H1 (cell line): ENCODE measurements around the gene ITPR3. TPM values are rescaled to one million over a fixed set of nuclear protein-coding genes. Genes with fewer than 3 reads are reported as not detected.

Experiments
- ATF3 ChIP-seq: IDR thresholded peaks from 2 replicates; pipeline ENCODE4 v1.6.1; 2011; ENCODE audit warnings: low read depth, mild to moderate bottlenecking, low read length; ENCODE audit not compliant: insufficient read depth
- CEBPB ChIP-seq: IDR thresholded peaks from 2 replicates; pipeline ENCODE4 v1.6.1; 2012; ENCODE audit warnings: low read depth, low read length
- CHD1 ChIP-seq: IDR thresholded peaks from 2 replicates; pipeline ENCODE4 v1.6.1; 2012; ENCODE audit warnings: low read depth, low read length, improper control_type of control experiment
- CHD2 ChIP-seq: IDR thresholded peaks from 2 replicates; pipeline ENCODE4 v1.6.1; 2012; ENCODE audit warnings: low read length, improper control_type of control experiment
- CTBP2 ChIP-seq: IDR thresholded peaks from 2 replicates; pipeline ENCODE4 v1.7.0; 2011; ENCODE audit warnings: borderline replicate concordance, mild to moderate bottlenecking, moderate library complexity, mixed read lengths, low read length; ENCODE audit not compliant: insufficient read depth, insufficient read length
- EGR1 ChIP-seq: IDR thresholded peaks from 2 replicates; pipeline ENCODE4 v1.6.1; 2011; ENCODE audit warnings: low read depth, low read length, borderline replicate concordance
- EZH2 ChIP-seq: fragments of 200-600 bp; sonication (generic); IDR thresholded peaks from 2 replicates; pipeline ENCODE4 v1.7.1; 2012; ENCODE audit warnings: low read depth, mild to moderate bottlenecking, moderate library complexity, low read length, inconsistent platforms; ENCODE audit not compliant: severe bottlenecking
- FOSL1 ChIP-seq: IDR thresholded peaks from 2 replicates; pipeline ENCODE4 v1.6.1; 2011; ENCODE audit warnings: mild to moderate bottlenecking, low read depth, low read length, moderate library complexity; ENCODE audit not compliant: insufficient read depth
- GTF2F1 ChIP-seq: IDR thresholded peaks from 2 replicates; pipeline ENCODE4 v1.6.1; 2012; ENCODE audit warnings: low read depth, low read length, improper control_type of control experiment, borderline replicate concordance
- KDM4A ChIP-seq: IDR thresholded peaks from one replicate; pipeline ENCODE4 v1.7.1; 2012; ENCODE audit warnings: low read depth, mild to moderate bottlenecking, moderate library complexity, low read length, inconsistent platforms; ENCODE audit not compliant: severe bottlenecking
- MAX ChIP-seq: IDR thresholded peaks from 2 replicates; pipeline ENCODE4 v1.6.1; 2012; ENCODE audit warnings: inconsistent platforms
- RAD21 ChIP-seq, 2 experiments: IDR thresholded peaks in 1 of 2; conservative IDR thresholded peaks in 1 of 2; 2 replicates each; pipeline ENCODE4 v1.6.1; 2011; ENCODE audit warnings: low read depth in 2 of 2, low read length in 2 of 2, improper control_type of control experiment in 1 of 2, inconsistent platforms in 1 of 2, mild to moderate bottlenecking in 1 of 2, moderate library complexity in 1 of 2
- RXRA ChIP-seq: IDR thresholded peaks from 2 replicates; pipeline ENCODE4 v1.6.1; 2011; ENCODE audit warnings: low read depth, mild to moderate bottlenecking, low read length, moderate library complexity; ENCODE audit not compliant: insufficient read depth
- SIX5 ChIP-seq: IDR thresholded peaks from 2 replicates; pipeline ENCODE4 v1.6.1; 2011; ENCODE audit warnings: mild to moderate bottlenecking, low read depth, low read length
- SP4 ChIP-seq: IDR thresholded peaks from 2 replicates; pipeline ENCODE4 v1.6.1; 2012; ENCODE audit warnings: low read length, inconsistent platforms
- SRF ChIP-seq: IDR thresholded peaks from 2 replicates; pipeline ENCODE4 v1.6.1; 2011; ENCODE audit warnings: mild to moderate bottlenecking, low read depth, low read length, moderate library complexity
- SUZ12 ChIP-seq: fragments of 200-600 bp; sonication (generic); IDR thresholded peaks from 2 replicates; pipeline ENCODE4 v1.6.1; 2012; ENCODE audit warnings: mild to moderate bottlenecking, inconsistent platforms, low read length, moderate library complexity, mixed read lengths
- TAF1 ChIP-seq: IDR thresholded peaks from 2 replicates; pipeline ENCODE4 v1.6.1; 2011; ENCODE audit warnings: mild to moderate bottlenecking, low read depth, low read length
- TBP ChIP-seq: IDR thresholded peaks from 2 replicates; pipeline ENCODE4 v1.6.1; 2011; ENCODE audit warnings: low read depth, low read length, improper control_type of control experiment
- polyA plus RNA-seq, 7 experiments: library from polyadenylated mRNA; depleted of rRNA in 3 of 7; stranded (reverse) in 5 of 7; unstranded in 2 of 7; fragments of >200 nt in 5 of 7; fragments of 200-250 nt in 2 of 7; gene quantifications; 1 replicate in 5 of 7; 2 replicates in 1 of 7; 4 replicates in 1 of 7; pipeline versions ENCODE4 v1.2.1 to v1.2.3, GENCODE V29; 2011 to 2013; ENCODE audit warnings: missing spikeins in 2 of 7, mixed read lengths in 2 of 7
- total RNA-seq: library from RNA; stranded (reverse); fragmentation: NEBNext Ultra II Directional; extraction: Animal tissue kit (Norgen Biotek cat#: 25700); gene quantifications from 2 replicates; pipeline ENCODE4 v1.2.1, GENCODE V29; 2021
- TF ChIP-seq, protein P1 (sequence below), 3 experiments: IDR thresholded peaks; 1 replicate in 2 of 3; 2 replicates in 1 of 3; pipeline versions ENCODE4 v1.5.1 to v1.6.1; 2011; ENCODE audit warnings: low read length in 3 of 3, mild to moderate bottlenecking in 3 of 3, inconsistent platforms in 2 of 3, low read depth in 1 of 3, moderate library complexity in 1 of 3; ENCODE audit not compliant: insufficient read depth in 1 of 3; ENCODE audit errors: control extremely low read depth in 1 of 3

The ITPR3 gene
- total and polyA plus RNA-seq, 2 of the 8 experiments (the other 6 are each of a cell fraction or from before 2014, with no cell fraction given) = 29.1 to 45.7 TPM

DNA sequence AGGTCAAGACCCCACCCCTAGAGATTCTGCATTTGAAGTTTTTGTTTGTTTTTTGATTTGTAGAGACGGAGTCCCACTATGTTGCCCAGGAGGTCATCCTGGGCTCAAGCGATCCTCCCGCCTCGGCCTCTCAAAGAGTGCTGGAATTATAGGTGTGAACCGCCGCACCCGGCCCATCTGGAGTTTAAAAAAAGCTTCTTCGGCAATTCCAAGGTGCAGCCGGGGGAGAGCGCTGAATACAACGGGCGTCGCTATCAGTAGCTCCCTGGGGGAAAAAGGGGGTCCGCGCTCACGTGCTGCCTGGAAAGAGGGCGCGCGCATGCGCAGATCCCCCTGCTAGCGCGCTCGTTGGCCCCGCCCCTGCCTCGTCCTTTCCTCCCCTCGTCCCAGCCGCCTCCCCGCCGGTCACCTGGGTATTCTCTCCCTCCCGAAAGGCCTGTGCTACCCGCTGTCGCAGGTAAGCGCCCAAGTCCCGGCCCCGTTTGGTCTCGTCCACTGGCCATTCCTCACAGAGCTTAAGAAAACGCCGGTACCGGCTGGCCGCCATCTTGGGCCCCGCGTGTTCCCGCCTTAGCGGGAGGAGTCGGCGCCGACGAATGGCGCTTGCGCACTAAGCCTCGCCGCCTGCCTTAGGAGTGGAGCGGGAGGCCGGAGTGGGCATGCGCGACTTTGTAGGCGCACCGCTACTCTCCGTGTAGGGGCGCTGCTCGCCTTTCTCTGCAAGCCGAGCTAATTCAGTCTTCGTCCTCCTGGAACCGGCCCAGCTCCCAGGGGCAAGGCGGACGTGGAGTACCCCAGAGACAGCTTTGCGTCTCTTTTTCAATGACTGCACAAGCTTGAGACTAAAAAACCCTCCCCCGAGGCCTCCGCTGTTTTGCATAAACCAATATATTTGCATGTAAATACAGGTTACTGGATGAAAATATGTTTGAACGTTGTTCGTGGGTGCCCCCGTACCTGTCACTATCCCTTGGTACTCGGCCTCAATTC lies 90.3 kb downstream of the ITPR3 start, which contains the start of gene UQCC2 (continued):
- TF ChIP-seq MAX = peak; percentile 93
- TF ChIP-seq RAD21 (IDR thresholded peaks at IDR 0.05 in 1 of 2, conservative IDR thresholded peaks at IDR 0.05 in 1 of 2; ENCODE audit: low read depth in 2 of 2, low read length in 2 of 2) = peak; percentile 80 to 82
- TF ChIP-seq, protein P1, sequence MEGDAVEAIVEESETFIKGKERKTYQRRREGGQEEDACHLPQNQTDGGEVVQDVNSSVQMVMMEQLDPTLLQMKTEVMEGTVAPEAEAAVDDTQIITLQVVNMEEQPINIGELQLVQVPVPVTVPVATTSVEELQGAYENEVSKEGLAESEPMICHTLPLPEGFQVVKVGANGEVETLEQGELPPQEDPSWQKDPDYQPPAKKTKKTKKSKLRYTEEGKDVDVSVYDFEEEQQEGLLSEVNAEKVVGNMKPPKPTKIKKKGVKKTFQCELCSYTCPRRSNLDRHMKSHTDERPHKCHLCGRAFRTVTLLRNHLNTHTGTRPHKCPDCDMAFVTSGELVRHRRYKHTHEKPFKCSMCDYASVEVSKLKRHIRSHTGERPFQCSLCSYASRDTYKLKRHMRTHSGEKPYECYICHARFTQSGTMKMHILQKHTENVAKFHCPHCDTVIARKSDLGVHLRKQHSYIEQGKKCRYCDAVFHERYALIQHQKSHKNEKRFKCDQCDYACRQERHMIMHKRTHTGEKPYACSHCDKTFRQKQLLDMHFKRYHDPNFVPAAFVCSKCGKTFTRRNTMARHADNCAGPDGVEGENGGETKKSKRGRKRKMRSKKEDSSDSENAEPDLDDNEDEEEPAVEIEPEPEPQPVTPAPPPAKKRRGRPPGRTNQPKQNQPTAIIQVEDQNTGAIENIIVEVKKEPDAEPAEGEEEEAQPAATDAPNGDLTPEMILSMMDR (IDR thresholded peaks at IDR 0.05; ENCODE audit: control extremely low read depth in 1 of 3, insufficient read depth in 1 of 3, low read depth in 1 of 3, low read length in 3 of 3) = peak; percentile 62 to 76 (median 64)
- TF ChIP-seq GTF2F1 = 0 out of 2 replicates have a peak, but pooled peaks have one; percentile 58
- no peak for TF ChIP-seq FOSL1
- no peak for TF ChIP-seq SIX5
- TF ChIP-seq ATF3 = peak; percentile 67
- no peak for TF ChIP-seq SUZ12
- no peak for TF ChIP-seq CHD1
- TF ChIP-seq SP4 = peak; percentile 83; the same call in 1 of the 2 replicates
- no peak for TF ChIP-seq CTBP2
- TF ChIP-seq CHD2 = no peak
- TF ChIP-seq EGR1 = no peak
- no peak for TF ChIP-seq CEBPB
- peak; percentile 86 for TF ChIP-seq TBP
- TF ChIP-seq SRF = no peak
- no peak for TF ChIP-seq EZH2
- no peak for TF ChIP-seq RXRA
- peak; percentile 97 for TF ChIP-seq TAF1
- TF ChIP-seq KDM4A = peak; percentile 93
